Neural crest cell (in vitro differentiated cells): ENCODE data around the gene IL21R. TPM values are rescaled to one million over a fixed set of nuclear protein-coding genes. Genes with fewer than 3 reads are reported as not detected.

Source experiments
- DNase-seq: peaks from one replicate; pipeline ENCODE4 v3.0.0; 2021; ENCODE audit warnings: low read depth, mixed read lengths, low spot score
- H3K27ac Mint-ChIP-seq: one replicate; pipeline ENCODE4 v1.8.0; 2021; ENCODE audit warnings: mild to moderate bottlenecking, mixed read lengths; ENCODE audit not compliant: unreplicated experiment
- H3K27me3 Mint-ChIP-seq: 2 replicates; pipeline ENCODE4 v1.8.0; 2021; ENCODE audit warnings: low read depth, mild to moderate bottlenecking, mixed read lengths
- H3K36me3 Mint-ChIP-seq: 2 replicates; pipeline ENCODE4 v1.8.0; 2021; ENCODE audit warnings: low read depth, mild to moderate bottlenecking, mixed read lengths
- H3K4me1 Mint-ChIP-seq: 2 replicates; pipeline ENCODE4 v1.8.0; 2021; ENCODE audit warnings: mixed read lengths
- H3K4me3 Mint-ChIP-seq: one replicate; pipeline ENCODE4 v1.8.0; 2021; ENCODE audit warnings: mild to moderate bottlenecking, mixed read lengths
- H3K9me3 Mint-ChIP-seq: 2 replicates; pipeline ENCODE4 v1.8.0; 2021; ENCODE audit warnings: mixed read lengths
- total RNA-seq: library from RNA; stranded (reverse); gene quantifications from 2 replicates; pipeline ENCODE4 v1.2.1, GENCODE V29; 2021
- TF ChIP-seq, protein P1 (sequence below): fragments of 200-600 bp; sonication (generic); conservative IDR thresholded peaks from 2 replicates; pipeline ENCODE4 v1.5.0; 2021; ENCODE audit warnings: antibody characterized with exemption, mild to moderate bottlenecking

Gene IL21R
- total RNA-seq, 1 donor from 2014 or later = 0.79 TPM

DNA sequence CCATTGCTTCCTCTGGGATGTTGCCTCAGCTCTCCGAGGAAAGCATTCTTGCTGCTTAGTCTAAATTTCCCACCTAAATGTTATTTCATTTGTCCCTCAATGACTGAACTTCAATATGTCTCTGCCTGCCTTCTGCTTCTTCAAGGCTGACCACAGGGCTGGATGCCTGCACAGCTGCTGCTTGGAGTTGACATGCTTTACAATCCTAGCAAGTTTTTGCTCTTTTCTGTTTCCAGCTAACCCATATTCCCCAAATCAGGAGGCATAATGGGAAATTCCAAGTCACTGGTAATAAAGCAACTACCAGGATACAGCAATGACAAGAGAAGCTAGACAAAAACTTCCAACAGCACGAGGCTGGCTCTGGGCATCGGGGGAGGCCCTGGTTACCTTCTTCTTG, 98.8 kb downstream of the IL21R start:
- Mint-ChIP-seq H3K4me1 (no peaks in the 10 kb centered on the region), H3K36me3 (peaks cover 24% of the 10 kb centered on the region), H3K27ac (no peak overlapping the region), H3K27me3 (no peaks in the 10 kb centered on the region), H3K9me3 (no peaks in the 10 kb centered on the region), H3K4me3 (no peak overlapping the region)
- TF ChIP-seq, protein P1, sequence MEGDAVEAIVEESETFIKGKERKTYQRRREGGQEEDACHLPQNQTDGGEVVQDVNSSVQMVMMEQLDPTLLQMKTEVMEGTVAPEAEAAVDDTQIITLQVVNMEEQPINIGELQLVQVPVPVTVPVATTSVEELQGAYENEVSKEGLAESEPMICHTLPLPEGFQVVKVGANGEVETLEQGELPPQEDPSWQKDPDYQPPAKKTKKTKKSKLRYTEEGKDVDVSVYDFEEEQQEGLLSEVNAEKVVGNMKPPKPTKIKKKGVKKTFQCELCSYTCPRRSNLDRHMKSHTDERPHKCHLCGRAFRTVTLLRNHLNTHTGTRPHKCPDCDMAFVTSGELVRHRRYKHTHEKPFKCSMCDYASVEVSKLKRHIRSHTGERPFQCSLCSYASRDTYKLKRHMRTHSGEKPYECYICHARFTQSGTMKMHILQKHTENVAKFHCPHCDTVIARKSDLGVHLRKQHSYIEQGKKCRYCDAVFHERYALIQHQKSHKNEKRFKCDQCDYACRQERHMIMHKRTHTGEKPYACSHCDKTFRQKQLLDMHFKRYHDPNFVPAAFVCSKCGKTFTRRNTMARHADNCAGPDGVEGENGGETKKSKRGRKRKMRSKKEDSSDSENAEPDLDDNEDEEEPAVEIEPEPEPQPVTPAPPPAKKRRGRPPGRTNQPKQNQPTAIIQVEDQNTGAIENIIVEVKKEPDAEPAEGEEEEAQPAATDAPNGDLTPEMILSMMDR = no peak
- DNase-seq = no peak

Other genes with a start within 250 kb of the IL21R start
- 15.6 and 16.3 TPM in 2 replicates for gene KDM8, start 198.6 kb upstream of the IL21R start, total RNA-seq
- 30.4 and 32.6 TPM in 2 replicates for gene NSMCE1, start 133.4 kb upstream of the IL21R start, total RNA-seq
- 11.2 and 12.8 TPM in 2 replicates for gene IL4R, start 88.2 kb upstream of the IL21R start, total RNA-seq
- gene GTF3C1, start 147.7 kb downstream of the IL21R start, total RNA-seq = 123 and 125 TPM in 2 replicates
- gene KATNIP, start 148.0 kb downstream of the IL21R start, total RNA-seq = 24.3 and 27.6 TPM in 2 replicates